Thoracic aorta (tissue), 2 donors: ENCODE results near the gene PRR15. TPM values are rescaled to one million over a fixed set of nuclear protein-coding genes. Genes with fewer than 3 reads are reported as not detected.

Source experiments
- ATAC-seq: fragments of 150-250 bp; one replicate; pipeline ENCODE4 v1.8.0; 2017; ENCODE audit warnings: low read depth; ENCODE audit not compliant: insufficient number of reproducible peaks, low FRiP score
- DNase-seq: peaks from one replicate; pipeline ENCODE4 v3.0.0-alpha.2; 2020; ENCODE audit warnings: low spot score
- H3K27ac ChIP-seq, 2 donors: fragments of 200-600 bp; sonication (generic); 1 replicate in 1 of 2; 2 replicates in 1 of 2; pipeline ENCODE4 v1.5.1; 2016; ENCODE audit warnings: mild to moderate bottlenecking in 2 of 2, moderate library complexity in 2 of 2
- H3K27me3 ChIP-seq: fragments of 200-600 bp; sonication (generic); replicated peaks from 2 replicates; pipeline ENCODE4 v1.6.0; 2016; ENCODE audit warnings: mild to moderate bottlenecking; ENCODE audit not compliant: insufficient read depth
- H3K36me3 ChIP-seq: fragments of 200-600 bp; sonication (generic); one replicate; pipeline ENCODE4 v1.5.1; 2016
- H3K4me1 ChIP-seq, 2 donors: fragments of 200-600 bp; sonication (generic); 1 replicate in 1 of 2; 2 replicates in 1 of 2; pipeline versions ENCODE4 v1.5.1 to v1.6.0; 2016; ENCODE audit warnings: low read depth in 2 of 2, mild to moderate bottlenecking in 1 of 2; ENCODE audit not compliant: control insufficient read depth in 1 of 2
- H3K4me3 ChIP-seq: fragments of 200-600 bp; sonication (generic); 2 replicates; pipeline ENCODE4 v1.5.1; 2016; ENCODE audit warnings: mild to moderate bottlenecking
- H3K9me3 ChIP-seq: fragments of 200-600 bp; sonication (generic); 2 replicates; pipeline ENCODE4 v1.5.1; 2016
- total RNA-seq, 2 donors: library from RNA; depleted of rRNA; stranded (reverse); fragments of >200 nt; gene quantifications; one replicate each; pipeline versions ENCODE4 v1.1.0 to v1.2.3, GENCODE V29; 2016
- TF ChIP-seq, protein P1 (sequence below): fragments of 200-600 bp; sonication (generic); IDR thresholded peaks from one replicate; pipeline ENCODE4 v1.5.1; 2019; ENCODE audit warnings: antibody characterized with exemption

PRR15 gene
- total RNA-seq, 2 donors from 2014 or later = 2.5 to 6.0 TPM

DNA sequence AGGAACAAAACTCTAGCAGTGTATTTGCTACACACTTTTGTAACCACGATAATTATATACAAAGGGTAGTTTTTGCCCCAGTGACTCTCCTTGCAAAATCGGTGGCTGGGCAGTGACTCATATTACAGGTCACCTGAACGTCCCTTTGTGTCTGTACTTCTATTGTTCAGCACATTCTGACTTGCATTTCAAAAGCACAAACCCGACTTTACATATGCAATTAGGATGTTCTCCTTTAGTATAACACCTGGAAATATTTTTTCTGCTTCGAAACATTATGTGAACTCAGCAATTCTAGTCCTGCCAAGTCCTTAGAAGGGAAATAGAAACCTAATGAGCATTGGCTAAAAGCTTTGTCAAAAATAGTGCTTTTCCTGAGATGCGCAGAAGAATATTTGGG is 6.0 kb downstream of the PRR15 start:
- TF ChIP-seq, protein P1, sequence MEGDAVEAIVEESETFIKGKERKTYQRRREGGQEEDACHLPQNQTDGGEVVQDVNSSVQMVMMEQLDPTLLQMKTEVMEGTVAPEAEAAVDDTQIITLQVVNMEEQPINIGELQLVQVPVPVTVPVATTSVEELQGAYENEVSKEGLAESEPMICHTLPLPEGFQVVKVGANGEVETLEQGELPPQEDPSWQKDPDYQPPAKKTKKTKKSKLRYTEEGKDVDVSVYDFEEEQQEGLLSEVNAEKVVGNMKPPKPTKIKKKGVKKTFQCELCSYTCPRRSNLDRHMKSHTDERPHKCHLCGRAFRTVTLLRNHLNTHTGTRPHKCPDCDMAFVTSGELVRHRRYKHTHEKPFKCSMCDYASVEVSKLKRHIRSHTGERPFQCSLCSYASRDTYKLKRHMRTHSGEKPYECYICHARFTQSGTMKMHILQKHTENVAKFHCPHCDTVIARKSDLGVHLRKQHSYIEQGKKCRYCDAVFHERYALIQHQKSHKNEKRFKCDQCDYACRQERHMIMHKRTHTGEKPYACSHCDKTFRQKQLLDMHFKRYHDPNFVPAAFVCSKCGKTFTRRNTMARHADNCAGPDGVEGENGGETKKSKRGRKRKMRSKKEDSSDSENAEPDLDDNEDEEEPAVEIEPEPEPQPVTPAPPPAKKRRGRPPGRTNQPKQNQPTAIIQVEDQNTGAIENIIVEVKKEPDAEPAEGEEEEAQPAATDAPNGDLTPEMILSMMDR = no peak
- Histone ChIP-seq H3K27me3 (no peaks in the 10 kb centered on the region), H3K9me3 (no peaks in the 10 kb centered on the region), H3K36me3 (no peaks in the 10 kb centered on the region), H3K27ac (no peak overlapping the region), H3K4me3 (no peak overlapping the region), H3K4me1 (peaks cover 4 to 11% of the 10 kb centered on the region in 2 donors)
- DNase-seq (no peak), ATAC-seq (no peak)

DNA sequence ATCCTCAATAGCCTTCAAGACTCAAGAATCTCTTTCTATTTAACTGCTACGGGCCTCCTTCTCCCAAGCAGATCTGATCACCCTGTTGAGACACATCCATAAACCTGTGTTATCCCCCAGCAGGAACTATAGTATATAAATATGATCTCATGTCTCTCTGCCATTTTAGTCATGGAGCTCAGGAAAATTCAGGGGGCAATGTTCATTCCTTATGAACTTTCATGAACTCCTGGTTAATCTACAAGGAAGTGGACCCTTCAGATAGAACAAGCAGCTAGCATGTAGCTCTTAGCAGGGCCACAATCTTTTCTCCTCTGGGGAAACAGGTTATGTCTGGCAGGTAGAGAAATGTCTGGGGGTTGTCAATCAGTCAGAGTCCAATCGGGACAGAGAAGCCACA is 8.9 kb downstream of the PRR15 start:
- DNase-seq (no peak), ATAC-seq (no peak)
- TF ChIP-seq, protein P1 = no peak
- H3K27me3 ChIP-seq = no peaks in the 10 kb centered on the region
- peaks cover 4% of the 10 kb centered on the region for H3K9me3 ChIP-seq
- H3K4me1 ChIP-seq = no peaks in the 10 kb centered on the region
- no peak overlapping the region for H3K4me3 ChIP-seq
- no peaks in the 10 kb centered on the region for H3K36me3 ChIP-seq
- H3K27ac ChIP-seq = no peak overlapping the region

DNA sequence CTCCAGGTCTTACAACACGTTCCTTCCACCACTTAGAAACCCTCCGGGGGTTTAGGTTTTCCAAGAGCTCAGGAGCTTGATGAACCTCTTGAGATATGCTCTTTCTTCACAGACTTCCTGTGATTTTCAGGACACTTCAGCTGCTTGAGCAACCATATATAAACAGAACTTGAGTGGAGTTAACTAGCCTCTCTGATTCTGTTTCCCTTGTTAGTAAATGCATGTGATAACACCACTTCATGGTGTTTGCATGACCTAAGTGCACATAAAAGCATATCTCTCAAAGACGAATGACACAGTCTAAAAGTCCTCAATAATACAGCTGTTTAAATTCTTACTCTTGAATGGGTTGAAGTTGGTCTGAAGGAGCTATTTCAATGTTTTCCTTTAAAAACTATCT is 9.9 kb downstream of the PRR15 start:
- H3K4me3 ChIP-seq = no peak overlapping the region
- TF ChIP-seq, protein P1 = no peak
- no peaks in the 10 kb centered on the region for H3K4me1 ChIP-seq
- ATAC-seq = no peak
- H3K36me3 ChIP-seq = no peaks in the 10 kb centered on the region
- H3K9me3 ChIP-seq = peaks cover 4% of the 10 kb centered on the region
- H3K27me3 ChIP-seq = no peaks in the 10 kb centered on the region
- DNase-seq = no peak
- no peak overlapping the region for H3K27ac ChIP-seq

DNA sequence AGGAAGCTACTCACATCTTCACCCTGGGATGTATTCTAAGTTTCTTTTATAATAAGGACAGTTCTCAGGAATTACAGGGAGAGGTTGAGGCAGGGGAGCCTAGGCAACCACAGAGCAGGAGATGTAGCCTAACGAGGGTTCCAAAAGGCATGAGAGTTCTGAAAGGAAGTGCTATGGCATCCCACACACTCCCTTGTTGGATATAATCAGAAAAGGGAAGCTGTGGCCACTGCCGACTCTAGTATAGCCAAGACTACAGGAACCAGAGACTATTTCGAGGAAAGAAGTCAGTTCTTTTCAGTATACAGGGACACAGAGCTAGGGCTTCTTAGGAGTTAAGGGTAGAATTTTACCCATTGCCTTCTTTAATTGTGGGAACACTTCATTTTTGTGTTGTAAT is 11.0 kb downstream of the PRR15 start:
- no peak for ATAC-seq
- Histone ChIP-seq H3K27me3 (no peaks in the 10 kb centered on the region), H3K36me3 (no peaks in the 10 kb centered on the region), H3K27ac (no peak overlapping the region), H3K9me3 (peaks cover 4% of the 10 kb centered on the region), H3K4me1 (no peaks in the 10 kb centered on the region), H3K4me3 (no peak overlapping the region)
- TF ChIP-seq, protein P1 = no peak
- DNase-seq = no peak

DNA sequence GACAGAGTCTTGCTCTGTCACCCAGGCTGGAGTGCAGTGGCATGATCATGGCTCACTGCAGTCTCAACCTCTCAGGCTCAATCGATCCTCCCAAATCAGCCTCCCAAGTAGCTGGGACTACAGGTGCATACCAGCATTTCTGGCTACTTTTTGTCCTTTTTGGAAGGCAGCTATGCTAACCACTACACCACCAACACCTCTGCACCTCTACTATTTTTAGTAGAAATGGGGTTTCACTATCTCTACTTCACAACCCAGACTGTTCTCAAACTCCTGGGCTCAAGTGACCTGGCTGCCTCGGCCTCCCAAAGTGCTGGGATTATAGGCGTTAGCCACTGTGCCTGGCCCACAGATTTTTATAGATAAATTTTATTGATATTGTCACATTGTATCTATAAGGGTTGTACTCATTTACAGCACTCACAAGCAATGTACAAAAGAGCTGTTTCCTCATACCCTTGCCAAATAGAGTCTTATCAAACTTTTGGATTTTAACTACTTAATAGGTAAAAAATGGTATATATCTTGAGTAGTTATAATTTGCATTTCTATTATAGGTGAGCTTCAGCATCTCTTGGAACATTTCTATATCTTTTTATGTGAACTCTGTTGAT is 23.7 kb downstream of the PRR15 start:
- Histone ChIP-seq H3K9me3 (no peaks in the 10 kb centered on the region), H3K27ac (no peak overlapping the region), H3K36me3 (no peaks in the 10 kb centered on the region), H3K27me3 (no peaks in the 10 kb centered on the region), H3K4me1 (no peaks in the 10 kb centered on the region), H3K4me3 (no peak overlapping the region)
- TF ChIP-seq, protein P1 = no peak
- DNase-seq (no peak), ATAC-seq (no peak)
